Stimulated activated CD4-positive, alpha-beta T cell treated with anti-CD3 and anti-CD28 coated beads, Interleukin-15, amount 100 ng/mL, for 48 hours (primary cell): ENCODE measurements around the gene E2F4.

ENCODE experiments used
- DNase-seq, 2 donors: peaks; one replicate each; pipeline ENCODE4 v3.0.0-alpha.2; 2020; ENCODE audit warnings: low read depth in 2 of 2

Gene E2F4

DNA sequence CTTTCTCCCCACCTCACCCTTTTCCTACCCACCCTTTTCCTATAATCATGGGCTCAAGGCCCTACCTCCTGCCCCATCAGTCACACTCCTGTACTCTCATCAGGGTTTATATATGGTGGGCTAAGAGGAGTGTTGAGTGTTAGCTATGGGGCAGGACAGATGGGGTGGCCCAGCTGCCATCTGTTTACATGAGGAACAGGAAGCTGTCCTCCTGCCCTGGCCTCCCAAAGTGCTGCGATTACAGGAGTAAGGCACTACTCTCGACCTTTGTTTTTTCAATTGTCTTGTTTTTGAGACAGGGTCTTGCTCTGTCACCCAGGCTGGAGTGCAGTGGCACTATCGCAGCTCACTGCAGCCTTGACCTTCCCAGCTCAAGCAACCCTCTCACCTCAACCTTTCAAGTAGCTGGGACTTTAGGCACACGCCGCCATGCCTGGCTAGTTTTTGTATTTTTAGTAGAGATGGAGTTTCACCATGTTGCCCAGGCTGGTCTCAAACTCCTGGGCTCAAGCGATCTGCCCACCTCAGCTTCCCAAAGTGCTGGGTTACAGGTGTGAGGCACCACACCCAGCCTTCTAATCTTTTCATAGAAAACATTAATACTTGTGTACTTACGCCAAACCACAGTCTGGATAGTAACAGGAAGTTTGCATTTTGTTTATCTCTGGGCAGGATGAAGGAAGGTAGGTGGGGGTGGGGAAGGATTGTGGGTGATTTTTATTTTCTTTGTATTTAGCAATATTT is 33.9 kb upstream of the E2F4 start:
- DNase-seq, result no peak

- peak; percentile 66 to 79 for DNase-seq
Observed at GRCh38 chr16:67158637-67159600, 33.0 kb upstream of the E2F4 start.

DNA sequence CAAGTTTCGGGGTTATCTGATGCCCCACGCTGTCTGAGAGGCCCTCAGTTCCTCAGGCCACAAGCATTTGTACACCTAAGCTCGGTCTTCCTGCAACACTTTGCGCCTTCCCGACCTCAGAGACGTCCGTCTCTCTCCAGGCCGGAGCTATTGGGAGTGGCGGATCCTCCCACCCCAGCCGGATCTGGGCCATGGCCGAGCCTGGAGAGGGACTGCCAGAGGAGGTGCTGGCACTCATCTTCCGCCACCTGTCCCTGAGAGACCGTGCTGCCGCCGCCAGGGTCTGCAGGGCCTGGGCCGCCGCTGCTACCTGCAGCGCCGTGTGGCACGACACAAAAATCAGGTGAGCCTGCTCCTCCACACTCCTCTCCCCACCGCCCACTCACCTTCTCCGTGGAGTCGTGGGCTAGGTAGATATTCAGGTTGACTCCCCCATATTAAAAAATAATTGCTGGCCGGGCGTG is 30.3 kb upstream of the E2F4 start:
- no peak for DNase-seq

- no peak for DNase-seq
Observed at GRCh38 chr16:67162506-67163163, 29.3 kb upstream of the E2F4 start.

DNA sequence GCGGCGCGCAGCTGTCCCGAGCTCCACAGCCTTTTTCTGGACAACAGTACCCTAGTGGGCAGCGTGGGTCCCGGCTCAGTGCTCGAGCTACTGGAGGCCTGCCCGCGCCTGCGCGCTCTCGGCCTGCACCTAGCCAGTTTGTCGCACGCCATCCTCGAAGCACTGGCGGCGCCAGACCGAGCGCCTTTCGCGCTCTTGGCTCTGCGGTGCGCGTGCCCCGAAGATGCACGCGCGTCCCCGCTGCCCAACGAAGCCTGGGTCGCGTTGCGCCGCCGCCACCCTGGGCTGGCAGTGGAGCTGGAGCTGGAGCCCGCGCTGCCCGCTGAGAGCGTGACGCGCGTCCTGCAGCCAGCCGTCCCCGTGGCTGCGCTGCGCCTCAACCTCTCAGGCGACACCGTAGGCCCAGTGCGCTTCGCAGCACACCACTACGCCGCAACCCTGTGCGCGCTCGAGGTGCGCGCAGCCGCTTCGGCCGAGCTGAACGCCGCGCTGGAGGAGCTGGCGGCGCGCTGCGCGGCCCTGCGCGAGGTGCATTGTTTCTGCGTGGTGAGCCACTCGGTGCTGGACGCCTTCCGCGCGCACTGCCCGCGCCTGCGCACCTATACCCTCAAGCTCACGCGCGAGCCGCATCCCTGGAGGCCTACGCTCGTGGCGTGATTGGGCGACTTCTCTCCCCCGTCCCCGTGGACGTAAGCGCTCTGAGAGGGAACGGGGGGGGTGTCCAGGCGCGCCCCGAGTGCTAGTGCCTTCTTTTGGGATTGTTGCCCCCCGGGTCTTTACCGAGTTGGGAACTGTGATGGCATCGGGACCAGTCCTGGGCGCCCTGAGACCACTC is 28.6 kb upstream of the E2F4 start:
- no peak for DNase-seq

DNA sequence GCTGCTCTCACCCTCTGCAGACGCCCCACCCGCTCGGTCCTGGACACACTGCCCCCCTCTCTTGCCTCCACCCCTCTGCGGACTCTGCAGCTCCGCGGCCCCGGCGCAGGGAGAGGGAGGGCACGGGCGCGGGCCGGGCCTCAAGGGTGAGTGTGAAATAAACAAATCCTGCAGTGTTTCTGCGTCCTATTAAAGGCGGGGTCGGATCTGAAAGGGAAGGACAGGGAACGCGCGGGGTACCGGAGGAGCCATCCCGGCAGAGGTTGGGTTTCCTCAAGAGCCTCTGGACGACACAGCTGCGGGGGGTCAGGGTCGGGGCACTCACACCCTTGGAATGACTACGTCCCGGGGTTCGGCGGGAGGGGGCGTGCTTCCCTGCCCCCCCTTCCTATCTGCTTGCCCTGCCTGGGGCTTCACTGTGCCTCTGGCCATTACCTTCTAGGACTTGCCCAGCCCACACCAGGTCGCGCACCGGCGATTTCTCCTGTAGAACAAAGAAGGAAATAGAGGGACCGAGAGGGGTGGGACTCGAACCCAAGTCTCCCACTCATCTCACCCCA is 27.9 kb upstream of the E2F4 start:
- DNase-seq, result no peak

- DNase-seq, result no peak
Observed at GRCh38 chr16:67164599-67165061, 27.3 kb upstream of the E2F4 start, which contains the start of gene HSF4. Gene HSF4 (plus strand): TSS chr16:67164745. CDS start chr16:67164812, 67 bp downstream.

DNA sequence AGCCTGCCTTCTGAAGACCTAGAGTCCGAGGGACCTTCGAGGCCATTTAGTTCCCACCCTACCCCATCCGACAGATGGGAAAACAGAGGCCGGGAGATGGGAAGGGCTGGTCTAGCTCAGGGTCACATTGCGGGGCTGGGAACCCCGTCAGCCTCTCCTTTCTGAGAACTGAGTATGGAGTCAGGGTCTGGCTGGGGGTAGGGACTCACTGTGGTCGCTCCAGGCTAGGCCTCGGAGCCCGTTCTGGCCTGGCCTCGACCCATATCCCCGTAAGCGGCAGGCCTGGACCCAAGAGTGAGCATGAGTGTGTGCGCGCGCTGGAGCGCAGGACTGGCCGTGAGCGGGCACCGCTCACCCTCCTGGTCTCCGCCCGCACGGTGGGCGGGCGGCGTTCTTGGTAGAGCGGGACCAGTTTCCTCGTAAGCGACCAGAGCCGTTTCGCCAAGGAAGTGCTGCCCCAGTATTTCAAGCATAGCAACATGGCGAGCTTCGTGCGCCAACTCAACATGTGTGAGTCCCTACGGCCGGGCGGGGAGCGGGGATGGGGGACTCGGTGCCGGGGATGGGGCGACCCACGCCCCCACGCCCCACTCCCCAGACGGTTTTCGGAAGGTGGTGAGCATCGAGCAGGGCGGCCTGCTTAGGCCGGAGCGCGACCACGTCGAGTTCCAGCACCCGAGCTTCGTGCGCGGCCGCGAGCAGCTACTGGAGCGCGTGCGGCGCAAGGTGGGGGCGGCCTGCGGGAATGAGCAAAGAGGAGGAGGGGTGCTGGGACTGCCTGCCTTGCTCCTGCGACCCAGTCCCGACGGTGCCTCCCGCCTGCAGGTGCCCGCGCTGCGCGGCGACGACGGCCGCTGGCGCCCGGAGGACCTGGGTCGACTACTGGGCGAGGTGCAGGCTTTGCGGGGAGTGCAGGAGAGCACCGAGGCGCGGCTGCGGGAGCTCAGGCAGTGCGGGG is 26.6 kb upstream of the E2F4 start:
- no peak for DNase-seq

- DNase-seq, result no peak
Observed at GRCh38 chr16:67166110-67166547, 25.8 kb upstream of the E2F4 start.

- no peak for DNase-seq
Observed at GRCh38 chr16:67166598-67167168, 25.3 kb upstream of the E2F4 start.

DNA sequence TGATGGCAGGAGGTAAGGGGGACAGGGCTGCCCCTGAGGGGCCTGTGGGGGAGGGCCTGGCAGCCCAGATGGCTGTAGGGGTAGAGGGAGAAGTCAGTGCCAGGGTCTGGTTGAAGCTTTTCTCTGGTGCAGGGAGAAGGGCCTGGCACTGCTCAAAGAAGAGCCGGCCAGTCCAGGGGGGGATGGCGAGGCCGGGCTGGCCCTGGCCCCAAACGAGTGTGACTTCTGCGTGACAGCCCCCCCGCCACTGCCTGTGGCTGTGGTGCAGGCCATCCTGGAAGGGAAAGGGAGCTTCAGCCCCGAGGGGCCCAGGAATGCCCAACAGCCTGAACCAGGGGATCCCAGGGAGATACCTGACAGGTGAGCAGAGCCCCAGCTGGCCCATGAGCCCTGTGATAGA is 24.4 kb upstream of the E2F4 start:
- DNase-seq, result no peak

DNA sequence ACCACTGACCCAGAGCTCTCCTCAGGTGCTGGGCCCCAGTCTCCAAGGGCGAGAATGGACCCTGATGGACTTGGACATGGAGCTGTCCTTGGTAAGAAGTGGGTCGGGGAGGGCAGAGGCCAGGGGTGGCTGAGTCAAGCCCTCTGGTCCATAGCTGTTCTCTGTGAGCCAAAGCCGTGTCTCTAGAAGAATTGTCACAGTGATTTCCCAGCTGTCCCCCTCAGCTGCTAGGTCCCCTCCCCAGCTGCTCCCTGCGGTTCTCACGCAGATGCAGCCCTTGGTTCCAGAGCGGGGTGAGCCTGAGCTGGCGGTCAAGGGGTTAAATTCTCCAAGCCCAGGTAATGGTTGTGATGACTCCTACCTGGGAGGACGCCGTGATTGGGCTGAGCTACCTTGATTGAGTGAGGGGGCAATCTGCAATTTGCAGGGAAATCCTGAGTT is 22.9 kb upstream of the E2F4 start:
- no peak for DNase-seq

DNA sequence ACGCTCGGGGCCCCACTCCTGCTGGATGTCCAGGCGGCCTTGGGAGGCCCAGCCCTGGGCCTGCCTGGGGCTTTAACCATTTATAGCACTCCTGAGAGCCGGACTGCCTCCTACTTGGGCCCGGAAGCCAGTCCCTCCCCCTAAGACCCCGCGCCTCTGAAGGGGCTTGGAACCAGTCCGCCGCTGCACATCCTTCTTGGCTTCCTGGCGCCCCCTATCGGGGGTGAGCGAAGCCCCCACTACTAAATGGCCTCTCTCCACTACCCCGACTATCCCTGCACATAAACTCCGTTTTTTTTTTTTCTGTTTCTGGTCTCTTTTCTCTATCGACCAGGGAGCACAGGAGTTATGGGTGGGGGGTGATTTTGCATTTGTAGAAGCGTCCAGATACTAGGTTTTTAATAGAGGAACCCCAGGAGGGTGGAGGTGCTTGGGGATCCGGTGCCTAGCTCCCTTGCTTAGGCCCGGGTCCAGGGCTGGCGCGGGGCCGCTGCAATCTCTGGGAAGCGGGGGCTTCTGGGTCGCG is 22.2 kb upstream of the E2F4 start:
- DNase-seq, result no peak

GRCh38 chr16:67170168-67170948 is 21.6 kb upstream of the E2F4 start, which contains the start of gene NOL3:
Gene NOL3 (plus strand): TSS chr16:67170538.
- peak in 1 of 2 donors; percentile 60 for DNase-seq

GRCh38 chr16:67170949-67171649 is 20.9 kb upstream of the E2F4 start:
- no peak for DNase-seq

- no peak for DNase-seq
Observed at GRCh38 chr16:67173323-67173722, 18.6 kb upstream of the E2F4 start.
